Left lobe of liver (tissue), 2 donors: ENCODE data around the gene SLC51A. TPM values are rescaled to one million over a fixed set of nuclear protein-coding genes. Genes with fewer than 3 reads are reported as not detected.
A peak's percentile ranks its signal among the peaks of the same experiment; 100 is the strongest.
"Not testable (repeated sequence)": the region's sequence is repeated elsewhere in the genome, so short reads cannot be mapped to it uniquely, and the experiment has no call there.

ENCODE experiments used
- ATAC-seq: fragments of 200-7000 bp; cut with Tn5 transposase; one replicate; pipeline ENCODE4 v1.9.1; 2020; ENCODE audit warnings: mild to moderate bottlenecking, moderate library complexity
- DNase-seq: peaks from one replicate; pipeline ENCODE4 v3.0.0-alpha.2; 2020; ENCODE audit warnings: low spot score
- total RNA-seq: library from RNA; stranded (reverse); gene quantifications from one replicate; pipeline ENCODE4 v1.2.1, GENCODE V29; 2021
- donor health status: DM: no; HTN: no; CAD: no; lungs with moderate emphysema.
- donor health status: DM: no; HTN: yes; CAD: no.

Gene SLC51A
- total RNA-seq, 1 donor from 2014 or later, result 20.0 TPM

DNA sequence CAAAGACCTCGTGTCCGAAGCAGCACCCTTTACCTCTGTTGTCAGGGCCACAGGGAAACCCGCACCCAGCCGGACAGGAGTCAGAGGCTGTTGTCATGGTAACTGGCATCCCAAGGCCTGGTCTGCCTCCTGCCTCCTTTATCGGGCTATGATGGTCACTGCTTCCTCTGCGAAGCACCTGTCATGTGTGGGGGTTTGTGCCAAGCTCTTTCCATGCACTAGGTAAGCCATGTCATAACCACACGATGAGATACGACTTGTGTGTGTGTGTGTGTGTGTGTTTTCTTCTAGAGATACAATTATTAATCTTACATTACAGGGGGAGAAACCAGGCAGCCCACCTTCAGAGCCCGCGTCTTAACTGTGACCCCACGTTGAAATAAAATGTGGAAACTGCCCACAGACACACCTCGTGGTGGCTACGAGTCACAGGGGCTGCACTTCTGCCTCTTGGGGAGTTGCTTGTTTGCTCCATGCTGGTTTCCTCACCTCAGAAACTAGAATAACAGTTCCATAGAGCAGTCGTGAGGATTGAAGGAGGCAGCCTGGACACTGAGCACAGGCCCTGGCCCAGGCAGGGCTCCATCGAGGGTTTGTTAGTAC lies 23.1 kb upstream of the SLC51A start:
- DNase-seq, result no peak
- ATAC-seq, result no peak

DNA sequence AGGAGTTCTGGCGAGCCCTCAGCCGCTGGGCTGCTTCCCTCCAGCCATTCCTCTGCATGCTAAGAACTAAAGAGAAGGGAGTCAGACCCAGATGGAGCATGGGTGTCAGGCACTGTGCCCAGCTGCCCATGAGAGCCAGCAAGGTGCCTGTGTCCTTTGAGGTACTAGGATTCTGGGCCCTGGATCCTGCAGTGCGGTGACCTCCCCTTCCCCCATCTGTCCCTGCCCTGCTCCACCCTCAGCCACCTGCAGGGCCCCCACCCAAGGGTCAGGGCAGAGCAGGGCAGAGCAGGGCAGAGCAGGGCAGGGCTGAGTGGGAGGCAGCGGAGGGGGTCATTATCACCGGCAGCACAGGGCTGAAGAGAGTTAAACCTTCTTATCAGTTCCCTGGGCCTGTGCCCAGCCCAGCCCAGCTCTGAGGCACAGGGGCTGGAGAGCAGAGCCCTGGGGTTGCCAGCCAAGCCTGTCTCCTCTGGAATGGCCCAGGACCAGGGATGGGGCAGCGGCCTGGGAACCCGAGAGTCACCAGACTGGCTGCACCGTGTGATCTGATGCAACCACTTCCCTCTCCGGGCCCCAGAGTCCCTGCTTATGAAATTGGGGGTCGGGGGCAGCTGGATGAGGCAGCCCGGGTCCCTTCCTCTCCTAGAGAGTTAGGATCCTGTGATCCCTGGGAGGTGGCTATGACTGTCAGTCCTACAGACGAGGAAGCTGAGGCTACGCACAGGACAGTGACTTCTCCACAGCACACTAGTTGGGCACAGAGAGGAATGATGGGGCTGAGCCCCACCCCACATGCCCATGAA lies 22.4 kb upstream of the SLC51A start:
- ATAC-seq, result peak; percentile 79
- peak; percentile 73 for DNase-seq

DNA sequence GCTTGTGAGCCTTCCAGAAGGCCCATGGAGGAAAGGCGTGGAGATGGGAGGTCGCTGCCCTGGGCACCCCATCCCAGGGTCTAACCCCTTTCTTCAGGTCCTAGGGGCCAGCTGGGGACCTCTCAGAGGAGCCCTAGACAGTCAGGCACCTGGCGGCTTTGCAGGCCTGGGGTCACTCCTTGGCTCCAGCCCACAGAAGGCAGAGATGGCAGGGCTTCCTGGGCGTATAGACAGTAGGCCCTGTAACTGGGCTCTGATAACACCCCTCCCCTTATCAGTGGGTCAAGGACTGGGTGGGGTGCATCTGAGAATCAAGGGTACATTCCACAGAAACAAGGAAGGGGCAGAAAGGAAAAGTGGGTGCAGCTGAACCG lies 21.8 kb upstream of the SLC51A start:
- DNase-seq (no peak), ATAC-seq (no peak)

DNA sequence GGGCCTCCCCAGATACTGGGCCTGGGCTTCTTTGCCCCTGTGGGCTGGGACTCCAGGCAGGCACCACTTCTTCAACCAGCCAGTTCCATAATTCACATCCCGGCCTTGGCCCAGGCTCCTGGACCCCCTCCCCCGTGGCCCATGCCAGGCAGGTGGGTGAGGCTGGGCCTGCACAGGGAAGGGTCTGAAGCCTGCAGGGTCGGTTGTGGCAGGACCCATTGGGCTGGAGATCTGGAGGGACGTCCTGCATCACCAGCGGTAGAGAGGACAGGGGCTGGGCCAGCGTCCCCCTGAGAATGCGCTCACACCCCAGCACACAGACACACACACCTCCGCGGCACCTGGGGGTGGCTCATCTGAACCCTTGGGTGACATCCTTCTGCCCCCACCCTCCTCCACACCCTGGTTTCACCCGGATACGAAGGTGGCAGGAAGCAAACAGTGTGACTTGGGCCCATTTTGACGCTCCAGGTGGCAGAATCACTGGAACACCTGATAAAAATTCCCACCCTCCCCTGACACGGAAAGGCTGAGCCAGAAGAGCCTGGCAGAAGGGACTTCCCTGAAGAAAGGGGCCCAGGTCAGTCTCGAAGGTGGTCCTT lies 20.6 kb upstream of the SLC51A start:
- DNase-seq (no peak), ATAC-seq (no peak)

DNA sequence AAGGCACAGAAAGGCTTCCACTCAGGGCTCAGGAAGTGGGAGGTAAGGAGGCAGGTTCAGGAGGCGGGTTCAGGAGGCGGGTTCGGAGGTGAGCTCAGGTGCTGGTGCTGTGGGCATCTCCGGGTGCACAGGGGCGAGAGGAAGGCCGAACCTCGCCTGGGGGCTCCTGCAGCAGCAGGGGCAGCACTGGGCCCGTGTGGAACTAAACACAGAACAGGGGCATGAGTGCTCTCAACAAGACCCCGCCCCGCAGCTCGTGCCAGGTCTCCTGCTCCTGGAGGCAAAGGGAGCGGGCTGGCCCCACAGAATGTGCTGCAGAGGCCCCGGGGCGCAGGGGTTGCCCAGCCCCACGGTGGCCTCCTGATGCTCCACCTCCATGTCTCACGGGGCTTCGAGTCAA lies 18.8 kb upstream of the SLC51A start:
- ATAC-seq (no peak), DNase-seq (no peak)

DNA sequence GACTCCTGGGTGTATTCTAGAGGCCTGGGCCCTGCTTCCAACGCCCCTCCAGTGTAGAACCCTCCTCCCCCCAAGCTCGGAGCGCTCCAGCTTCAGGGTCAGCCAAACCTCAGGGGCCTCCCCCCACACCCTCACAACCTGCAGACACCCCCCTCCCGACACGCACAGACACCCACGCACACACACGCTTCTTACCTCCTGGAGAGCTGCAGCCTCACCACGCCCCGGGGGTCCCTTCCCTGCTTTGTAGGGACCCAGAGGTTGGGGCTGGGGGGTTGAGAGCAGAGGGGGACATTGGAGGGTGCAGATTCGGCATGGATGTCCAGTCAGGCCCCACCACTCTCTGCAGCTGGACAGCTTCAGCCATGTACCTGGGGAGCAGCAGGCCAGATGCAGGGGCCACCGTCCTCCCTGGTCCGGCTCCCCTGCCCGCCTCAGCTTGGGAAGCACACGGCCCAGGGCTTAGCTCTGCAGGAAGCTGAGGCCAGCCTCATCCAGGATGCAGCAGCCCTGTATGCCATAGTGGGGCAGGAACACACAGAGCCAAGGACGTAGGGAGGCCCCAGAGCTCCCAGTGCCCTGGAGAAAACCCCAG lies 18.2 kb upstream of the SLC51A start:
- no peak for ATAC-seq
- DNase-seq, result no peak

DNA sequence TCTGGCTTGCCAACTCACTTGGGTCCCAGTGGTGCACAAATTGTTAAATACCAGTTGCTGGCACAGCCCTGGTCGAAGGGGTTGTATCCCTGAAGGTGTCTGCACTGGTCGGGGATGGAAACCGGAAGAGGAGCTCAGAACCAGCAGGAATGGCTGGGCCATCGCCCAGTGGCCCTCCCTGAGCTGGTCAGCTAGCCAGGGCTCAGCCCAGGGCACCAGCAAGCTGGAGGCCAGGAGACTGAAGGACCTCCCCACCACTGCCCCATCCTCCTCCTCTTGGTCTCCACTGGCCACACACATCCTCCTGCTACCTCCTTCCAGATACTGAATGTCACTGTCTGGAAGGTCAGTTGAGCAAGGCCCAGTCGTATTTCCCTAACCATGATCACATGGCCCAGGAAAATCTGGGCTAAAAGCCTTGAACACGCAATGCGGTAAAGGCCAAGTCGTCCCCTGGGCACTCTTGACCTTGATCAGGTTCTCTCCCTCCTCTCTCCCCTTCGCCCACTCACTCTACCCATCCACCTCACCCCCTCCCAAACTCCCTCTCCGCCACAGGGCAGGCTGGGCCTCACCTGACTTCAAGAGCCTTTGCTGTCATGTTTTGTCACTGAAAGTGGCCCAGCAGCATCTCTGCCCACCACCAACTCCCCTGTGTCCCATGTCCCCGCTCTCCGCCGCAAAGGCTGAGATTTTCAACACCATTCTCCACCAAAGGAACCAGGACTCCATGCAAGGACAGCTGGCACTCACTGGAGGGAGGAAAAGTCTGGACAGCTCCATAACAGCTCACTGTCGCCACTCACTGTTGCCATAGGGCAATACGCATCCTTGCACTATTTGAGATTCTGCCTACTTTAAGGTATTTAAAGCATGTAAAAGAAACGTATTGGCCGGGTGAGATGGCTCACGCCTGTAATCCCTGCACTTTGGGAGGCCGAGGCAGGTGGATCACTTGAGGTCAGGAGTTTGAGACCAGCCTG lies 17.3 kb upstream of the SLC51A start:
- DNase-seq, result no peak
- peak; percentile 41 for ATAC-seq

DNA sequence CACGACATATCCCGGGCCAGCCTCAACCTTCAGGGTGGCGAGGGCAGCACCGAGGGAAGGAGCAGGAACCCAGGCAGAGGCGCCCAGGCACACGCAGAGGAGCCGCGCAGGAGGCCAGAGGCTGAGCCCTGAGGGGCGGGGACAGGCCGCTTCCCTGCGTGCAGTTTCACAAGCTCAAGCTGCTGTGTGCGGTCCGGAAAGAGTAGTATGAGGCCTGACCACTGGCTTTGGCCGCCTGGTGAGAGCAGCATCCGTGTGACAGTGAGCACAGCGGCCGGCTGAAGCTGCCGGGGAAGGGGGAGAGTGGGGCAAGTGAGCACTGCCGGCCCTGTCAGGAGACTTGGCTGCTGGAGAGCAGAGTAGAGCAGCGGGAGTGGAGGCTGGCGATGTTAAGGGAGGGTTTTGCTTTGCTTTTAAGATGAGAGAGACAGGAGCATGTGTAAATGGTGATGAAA lies 13.8 kb upstream of the SLC51A start:
- DNase-seq, result no peak
- peak; percentile 20 for ATAC-seq

DNA sequence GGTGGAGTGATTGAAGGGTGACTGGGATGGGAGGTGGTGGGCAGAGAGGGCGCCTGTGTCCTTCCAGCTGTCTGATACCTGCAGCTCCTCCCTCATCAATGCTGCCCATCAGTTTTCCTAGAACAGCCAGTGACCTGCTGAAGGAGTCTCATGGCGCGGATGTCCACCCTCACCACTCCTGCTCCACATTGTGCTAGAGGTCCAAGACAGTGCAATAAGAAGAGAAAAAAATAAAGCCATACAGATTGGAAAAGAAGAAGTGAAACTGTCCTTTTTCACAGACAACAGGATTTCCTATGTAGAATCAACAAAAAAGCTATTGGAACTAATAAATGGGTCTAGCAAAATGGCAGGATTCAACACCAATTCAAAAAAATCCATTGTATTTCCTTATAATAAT lies 12.5 kb upstream of the SLC51A start:
- ATAC-seq (no peak), DNase-seq (no peak)

DNA sequence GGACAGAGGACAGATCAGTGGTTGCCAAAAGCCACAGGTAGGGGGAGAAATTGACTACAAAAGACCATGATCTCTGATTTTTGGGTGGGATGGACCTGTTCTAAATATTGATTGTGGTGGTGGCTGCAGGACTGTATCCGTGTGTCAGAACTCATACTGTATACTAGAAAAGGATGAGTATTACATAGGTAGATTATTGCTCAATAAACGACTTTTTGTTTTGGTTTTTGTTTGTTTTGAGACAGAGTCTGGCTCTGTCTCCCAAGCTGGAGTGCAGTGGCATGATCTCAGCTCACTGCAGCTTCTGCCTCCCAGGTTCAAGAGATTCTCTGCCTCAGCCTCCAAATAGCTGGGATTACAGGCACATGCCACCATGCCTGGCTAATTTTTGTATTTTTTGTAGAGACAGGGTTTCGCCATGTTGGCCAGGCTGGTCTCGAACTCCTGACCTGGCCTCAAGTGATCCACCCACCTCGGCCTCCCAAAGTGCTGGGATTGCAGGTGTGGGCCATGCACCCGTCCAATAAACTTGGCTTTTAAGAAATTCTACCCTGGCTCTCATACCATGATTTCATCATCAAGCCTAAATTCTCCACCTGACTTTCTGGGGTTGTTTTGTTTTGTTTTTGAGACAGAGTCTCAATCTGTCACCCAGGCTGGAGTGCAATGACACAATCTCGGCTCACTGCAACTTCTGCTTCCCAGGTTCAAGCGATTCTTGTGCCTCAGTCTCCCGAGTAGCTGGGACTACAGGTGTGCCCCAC lies 10.7 kb upstream of the SLC51A start:
- ATAC-seq, DNase-seq: not testable (repeated sequence)

DNA sequence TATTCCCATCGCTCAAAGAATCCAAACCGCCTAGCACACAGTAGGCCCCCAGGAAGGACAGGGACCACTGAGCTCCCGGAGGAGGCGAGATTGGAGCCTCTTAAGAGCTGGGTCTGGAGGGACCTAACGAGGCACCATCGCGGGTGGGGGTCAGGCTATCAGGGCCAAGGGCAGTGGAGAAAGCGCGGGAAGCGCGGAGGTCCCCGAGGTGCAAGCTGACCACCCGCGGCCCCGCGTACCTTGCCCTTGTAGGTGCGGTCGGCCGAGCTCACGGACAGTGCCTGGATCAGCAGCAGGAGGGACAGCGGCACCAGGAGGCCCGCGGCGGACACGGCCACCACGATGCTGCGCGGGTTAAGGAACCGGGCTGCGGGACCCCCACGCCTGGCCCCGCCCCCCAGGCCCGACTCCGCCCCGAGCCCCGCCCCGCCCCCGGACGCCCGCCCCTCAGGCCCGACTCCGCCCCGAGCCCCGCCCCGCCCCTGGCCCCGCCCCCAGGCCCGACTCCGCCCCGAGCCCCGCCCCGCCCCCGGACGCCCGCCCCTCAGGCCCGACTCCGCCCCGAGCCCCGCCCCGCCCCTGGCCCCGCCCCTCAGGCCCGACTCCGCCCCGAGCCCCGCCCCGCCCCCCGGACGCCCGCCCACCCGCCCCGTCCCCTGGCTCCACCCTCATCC lies 9.0 kb upstream of the SLC51A start:
- ATAC-seq, result peak; percentile 32

DNA sequence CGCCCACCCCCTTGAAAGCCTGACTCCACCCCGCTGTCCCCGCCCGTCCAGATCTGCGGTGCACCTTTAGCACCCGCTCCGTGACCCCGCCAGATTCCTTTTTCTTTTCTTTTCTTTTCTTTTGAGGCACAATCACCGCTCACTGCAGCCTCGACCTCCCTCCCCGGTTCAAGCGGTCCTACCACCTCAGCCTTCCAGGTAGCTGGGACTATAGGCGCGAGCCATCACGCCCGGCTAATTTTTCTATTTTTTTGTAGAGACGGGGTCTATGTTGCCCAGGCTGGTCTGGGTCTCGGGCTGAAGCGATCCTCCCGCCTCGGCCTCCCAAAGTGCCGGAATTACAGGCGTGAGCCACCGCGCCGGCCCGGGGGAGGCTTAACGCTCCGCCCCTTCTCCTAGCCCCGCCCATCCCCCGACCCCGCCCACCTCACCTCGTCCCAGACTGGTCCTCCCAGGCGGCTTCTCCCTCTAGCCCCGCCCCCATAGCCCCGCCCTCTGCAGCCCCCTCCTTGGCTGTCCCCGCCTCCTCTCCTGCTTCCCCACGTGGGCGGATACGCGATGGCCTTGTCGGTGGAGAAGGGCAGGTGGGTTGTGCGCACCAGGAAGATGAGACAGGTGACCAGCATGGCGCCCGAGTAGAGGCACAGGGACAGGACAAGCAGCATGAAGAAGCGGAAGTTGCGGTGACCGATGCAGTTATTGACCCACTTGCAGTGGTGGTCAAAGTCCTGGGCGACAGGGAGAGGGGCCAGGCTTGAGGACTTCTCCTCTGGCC lies 8.3 kb upstream of the SLC51A start:
- ATAC-seq (peak; percentile 82), DNase-seq (peak; percentile 70)

More for the DNA sequence above, 9.0 kb upstream of the SLC51A start:
- DNase-seq, result peak; percentile 60

DNA sequence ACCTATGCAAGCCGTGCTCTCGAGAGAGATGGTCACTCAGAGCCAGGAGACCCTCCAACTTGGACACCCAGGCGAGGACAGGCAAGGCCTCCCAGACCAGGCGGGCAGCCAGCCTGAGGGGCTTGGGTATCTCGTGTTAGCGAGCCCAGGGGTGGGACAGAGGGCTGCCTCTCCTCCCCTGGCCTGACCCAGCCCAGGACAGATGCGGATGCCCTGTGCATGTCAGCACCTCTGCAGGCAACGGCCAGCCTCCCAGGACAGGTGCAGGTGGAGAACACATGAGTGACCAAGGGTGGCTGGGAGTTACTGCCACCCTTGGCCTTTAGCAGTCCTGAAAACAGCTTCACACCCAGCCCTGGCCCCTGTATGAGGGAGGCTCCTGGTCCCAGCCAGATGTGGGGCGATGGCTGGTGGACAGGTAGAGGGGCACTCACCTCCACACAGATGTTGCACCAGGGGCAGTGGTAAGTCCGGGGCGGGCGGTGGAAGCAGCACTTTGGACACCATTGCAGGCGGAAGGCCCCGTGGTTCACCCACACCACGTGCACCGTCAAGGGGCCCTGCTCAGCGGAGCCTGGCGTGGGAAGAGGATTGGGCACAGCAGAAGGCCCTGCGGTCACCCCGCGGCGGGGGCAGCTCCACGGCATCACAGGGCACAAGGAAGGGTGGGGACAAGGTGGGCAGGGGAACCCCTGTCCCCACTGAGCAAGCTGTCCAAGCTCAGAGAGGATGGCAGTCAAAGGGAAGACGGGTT lies 7.2 kb upstream of the SLC51A start:
- ATAC-seq, result peak; percentile 5
- no peak for DNase-seq

DNA sequence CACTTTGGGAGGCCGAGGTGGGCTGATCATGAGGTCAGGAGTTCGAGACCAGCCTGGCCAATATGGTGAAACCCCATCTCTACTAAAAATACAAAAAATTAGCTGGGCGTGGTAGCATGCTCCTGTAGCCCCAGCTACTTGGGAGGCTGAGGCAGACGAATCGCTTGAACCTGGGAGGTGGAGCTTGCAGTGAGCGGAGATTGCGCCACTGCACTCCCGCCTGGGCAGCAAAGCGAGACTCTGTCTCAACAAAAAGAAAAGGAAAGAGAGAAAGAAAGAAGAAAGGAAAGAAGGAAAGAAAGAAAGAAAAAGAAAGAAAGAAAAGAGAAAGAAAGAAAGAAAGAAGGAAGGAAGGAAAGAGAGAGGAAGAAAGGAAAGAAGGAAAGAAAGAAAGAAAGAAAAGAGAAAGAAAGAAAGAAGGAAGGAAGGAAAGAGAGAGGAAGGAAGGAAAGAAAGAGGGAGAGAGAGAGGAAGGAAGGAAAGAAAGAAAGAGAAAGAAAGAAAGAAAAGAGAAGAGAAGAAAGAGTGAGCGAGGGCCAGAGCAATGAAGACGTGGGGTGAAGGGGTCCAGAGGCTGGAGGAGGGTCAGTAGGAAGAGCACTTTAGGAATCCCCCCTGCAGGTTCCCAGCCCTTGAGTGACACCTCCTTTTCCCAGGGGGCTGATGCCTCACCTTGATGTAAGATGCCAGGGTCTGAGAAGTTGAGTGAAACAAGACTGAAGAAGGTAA lies 6.2 kb upstream of the SLC51A start:
- ATAC-seq, DNase-seq: not testable (repeated sequence)

DNA sequence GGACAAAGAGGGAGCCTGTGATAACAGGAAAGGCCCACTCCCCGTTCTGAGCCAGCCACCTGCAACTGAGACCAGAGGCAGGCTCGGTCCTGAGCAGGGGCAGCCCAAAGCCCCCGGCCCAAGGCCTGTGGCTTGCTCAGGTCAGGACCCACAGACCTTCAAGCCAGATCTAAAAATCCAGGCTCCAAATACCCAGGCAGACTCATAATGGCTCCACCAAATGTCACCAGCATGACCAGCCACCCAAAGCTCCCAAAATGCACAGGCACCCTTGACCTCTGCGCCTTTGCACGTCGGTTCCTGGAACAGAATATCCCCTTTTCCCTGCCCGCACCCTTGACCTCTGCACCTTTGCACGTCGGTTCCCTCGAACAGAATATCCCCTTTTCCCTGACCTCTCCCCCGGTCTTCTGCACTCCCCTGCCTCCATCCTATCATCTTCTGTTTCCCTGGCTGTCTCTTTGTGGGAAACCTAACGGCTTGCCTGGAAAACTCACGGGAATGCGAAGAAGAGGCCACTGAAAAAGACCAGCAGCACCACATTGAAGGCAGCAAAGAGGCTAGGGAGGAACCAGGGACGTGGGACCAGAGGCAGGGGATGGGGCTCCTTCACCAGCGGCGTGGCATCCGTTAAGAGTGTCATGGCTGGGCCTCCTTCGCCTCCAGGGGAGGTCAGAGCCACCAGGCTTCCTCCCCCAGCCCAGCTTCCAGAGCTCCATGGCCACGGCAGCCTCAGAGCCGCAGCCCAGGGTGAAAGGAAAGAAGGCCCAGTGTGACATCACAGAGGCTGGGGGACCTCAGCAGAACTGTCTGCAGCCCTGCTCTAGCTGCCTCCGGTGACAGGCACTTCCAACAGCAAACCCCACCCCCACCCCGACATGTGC lies 5.4 kb upstream of the SLC51A start, which contains the start of gene ZDHHC19:
Gene ZDHHC19 (minus strand): TSS at position 728 of the 884 bp plus-strand sequence. CDS start 85 bp downstream, at position 643.
- no peak for ATAC-seq
- DNase-seq, result no peak
